Medulla oblongata (tissue), 1 donor: ENCODE measurements around the gene CRIP2.

Experiments
- DNase-seq: peaks from one replicate; pipeline ENCODE4 v3.0.0-alpha.2; 2015; ENCODE audit errors: extremely low spot score

CRIP2 gene

GRCh38 chr14:105487986-105488777 is 13.6 kb downstream of the CRIP2 start:
- no peak for DNase-seq

- no peak for DNase-seq
These were observed 14.3 kb downstream of the CRIP2 start for GRCh38 chr14:105488781-105489541.

- DNase-seq = peak; percentile 85
These were observed 15.1 kb downstream of the CRIP2 start for GRCh38 chr14:105489542-105490266.

GRCh38 chr14:105490267-105490571 is 15.6 kb downstream of the CRIP2 start:
- DNase-seq = no peak

GRCh38 chr14:105490572-105491365 is 16.1 kb downstream of the CRIP2 start, which contains the start of gene TEDC1:
Gene TEDC1 (plus strand): TSS chr14:105491246. CDS start chr14:105491376, 130 bp downstream.
- peak; percentile 100 for DNase-seq

- peak; percentile 55 for DNase-seq
These were observed 16.8 kb downstream of the CRIP2 start for GRCh38 chr14:105491366-105491973.

GRCh38 chr14:105492031-105492970 is 17.7 kb downstream of the CRIP2 start:
- no peak for DNase-seq

GRCh38 chr14:105492971-105493871 is 18.6 kb downstream of the CRIP2 start:
- DNase-seq = no peak

GRCh38 chr14:105493921-105494605 is 19.4 kb downstream of the CRIP2 start:
- no peak for DNase-seq

GRCh38 chr14:105494606-105494929 is 19.9 kb downstream of the CRIP2 start:
- DNase-seq = no peak

- DNase-seq = no peak
These were observed 20.7 kb downstream of the CRIP2 start for GRCh38 chr14:105495101-105495989.

- DNase-seq = no peak
These were observed 21.6 kb downstream of the CRIP2 start for GRCh38 chr14:105495990-105496830.

GRCh38 chr14:105496831-105497591 is 22.4 kb downstream of the CRIP2 start:
- no peak for DNase-seq

GRCh38 chr14:105497671-105498429 is 23.2 kb downstream of the CRIP2 start:
- DNase-seq = no peak
